Spleen (tissue), 11 donors: ENCODE measurements around the gene DNAH11. TPM values are rescaled to one million over a fixed set of nuclear protein-coding genes. Genes with fewer than 3 reads are reported as not detected.

ENCODE experiments used
- DNase-seq: peaks from one replicate; pipeline ENCODE4 v3.0.0-alpha.2; 2020
- H3K27ac ChIP-seq, 8 donors: fragments of 200-600 bp; sonication (generic) in 7 of 8; 1 replicate in 4 of 8; 2 replicates in 4 of 8; pipeline versions ENCODE4 v1.5.0 to v1.8.0; 2016 to 2021; ENCODE audit warnings: inconsistent platforms in 4 of 8, mild to moderate bottlenecking in 4 of 8, moderate library complexity in 1 of 8
- H3K27me3 ChIP-seq, 7 donors: fragments of 200-600 bp; sonication (generic) in 6 of 7; replicated peaks in 1 of 7; 1 replicate in 4 of 7; 2 replicates in 3 of 7; pipeline versions ENCODE4 v1.5.0 to v1.8.0; 2016 to 2021; ENCODE audit warnings: inconsistent platforms in 3 of 7, mild to moderate bottlenecking in 1 of 7
- H3K36me3 ChIP-seq, 6 donors: fragments of 200-600 bp; sonication (generic) in 5 of 6; 1 replicate in 4 of 6; 2 replicates in 2 of 6; pipeline versions ENCODE4 v1.5.0 to v1.8.0; 2016 to 2021; ENCODE audit warnings: inconsistent platforms in 2 of 6
- H3K4me1 ChIP-seq, 6 donors: fragments of 200-600 bp; sonication (generic) in 5 of 6; 1 replicate in 3 of 6; 2 replicates in 3 of 6; pipeline versions ENCODE4 v1.5.0 to v1.8.0; 2016 to 2021; ENCODE audit warnings: inconsistent platforms in 3 of 6
- H3K4me3 ChIP-seq, 8 donors: fragments of 200-600 bp; sonication (generic) in 7 of 8; 1 replicate in 4 of 8; 2 replicates in 4 of 8; pipeline versions ENCODE4 v1.5.0 to v1.8.0; 2016 to 2021; ENCODE audit warnings: inconsistent platforms in 4 of 8, mild to moderate bottlenecking in 4 of 8, moderate library complexity in 2 of 8
- H3K9me3 ChIP-seq, 8 donors: fragments of 200-600 bp; sonication (generic) in 7 of 8; 1 replicate in 4 of 8; 2 replicates in 4 of 8; pipeline versions ENCODE4 v1.5.0 to v1.8.0; 2016 to 2021; ENCODE audit warnings: inconsistent platforms in 4 of 8
- POLR2A ChIP-seq, 3 donors: fragments of 450-650 bp; IDR thresholded peaks; one replicate each; pipeline ENCODE4 v1.5.1; 2017; ENCODE audit warnings: antibody characterized with exemption in 3 of 3, mild to moderate bottlenecking in 1 of 3
- POLR2AphosphoS5 ChIP-seq, 3 donors: sonication (generic); formaldehyde crosslinking; IDR thresholded peaks; one replicate each; pipeline ENCODE4 v1.5.1; 2017; ENCODE audit warnings: antibody characterized with exemption in 3 of 3
- WGBS, 5 donors: extraction: QIAGEN DNeasy Blood & Tissue Kit in 3 of 5; methylation state at CpG; one replicate each; pipeline versions ENCODE4 v1.1.5 to v1.1.7; 2013 to 2018; 5-methylcytosine and 5-hydroxymethylcytosine counted together
- intact Hi-C: fragments of 100-400 bp; cut with DNase I; formaldehyde crosslinking; loops from one replicate; pipeline ENCODE4 v1.15.0; 2023; ENCODE audit warnings: low total_unique reads
- polyA plus RNA-seq, 3 donors: library from polyadenylated mRNA; stranded (reverse); fragments of 200-250 nt; gene quantifications; one replicate each; pipeline ENCODE4 v1.2.1, GENCODE V29; 2013
- total RNA-seq, 7 donors: library from RNA; depleted of rRNA in 3 of 7; stranded (reverse); fragments of >200 nt in 3 of 7; fragmentation: NEBNext Ultra II Directional in 4 of 7; extraction: Animal tissue kit (Norgen Biotek cat#: 25700) in 4 of 7; gene quantifications; one replicate each; pipeline versions ENCODE4 v1.1.0 to v1.2.1, GENCODE V29; 2016 to 2021
- TF ChIP-seq, protein P1 (sequence below), 11 experiments: fragments of 200-600 bp in 7 of 11; fragments of 450-650 bp in 4 of 11; sonication (generic) in 4 of 11; IDR thresholded peaks in 8 of 11; conservative IDR thresholded peaks in 3 of 11; 1 replicate in 7 of 11; 2 replicates in 4 of 11; pipeline versions ENCODE4 v1.4.0 to v1.8.0; 2016 to 2021; ENCODE audit warnings: antibody characterized with exemption in 11 of 11, inconsistent platforms in 4 of 11, mild to moderate bottlenecking in 1 of 11
- donor health status: healthy with polysubstance abuse.
- donor health status: DM: no; HTN: no; CAD: no; lungs with moderate emphysema.
- donor health status: DM: no; HTN: no; CAD: no.
- donor health status: Bipolar disorder and iron deficiency.
- donor health status: healthy.
- donor health status: DM: no; HTN: no; CAD: no.
- donor health status: DM: yes; HTN: yes; CAD: no.

The DNAH11 gene
- total and polyA plus RNA-seq, 10 donors, result 0.28 to 2.1 (median 0.88) TPM

- no peak for DNase-seq
- H3K4me3 ChIP-seq, result no peak overlapping the region
- intact Hi-C loops, result no loop called here
- no peak for TF ChIP-seq POLR2A (IDR thresholded peaks at IDR 0.05)
- peaks cover 0 to 84% (median 20%) of the 10 kb centered on the region in 6 donors for H3K36me3 ChIP-seq
- H3K9me3 ChIP-seq, result no peaks in the 10 kb centered on the region
- H3K27me3 ChIP-seq, result no peaks in the 10 kb centered on the region
- no peak overlapping the region for H3K27ac ChIP-seq
- whole genome bisulfite sequencing, 5 donors, result 77 to 89% (median 83%) methylated on average over 5 of the region's 5 CpGs
- H3K4me1 ChIP-seq, result peaks cover 0 to 10% (median 0%) of the 10 kb centered on the region in 6 donors
Observed at GRCh38 chr7:21908746-21909145, 365.9 kb downstream of the DNAH11 start.

- WGBS, 5 donors, result 92 to 96% (median 95%) methylated on average over 6 of the region's 6 CpGs
- no peaks in the 10 kb centered on the region for H3K9me3 ChIP-seq
- no peaks in the 10 kb centered on the region for H3K27me3 ChIP-seq
- H3K27ac ChIP-seq, result no peak overlapping the region
- H3K36me3 ChIP-seq, result peaks cover 0 to 83% (median 15%) of the 10 kb centered on the region in 6 donors
- no peak overlapping the region for H3K4me3 ChIP-seq
- intact Hi-C loops, result no loop called here
- no peak for DNase-seq
- TF ChIP-seq, protein P1, sequence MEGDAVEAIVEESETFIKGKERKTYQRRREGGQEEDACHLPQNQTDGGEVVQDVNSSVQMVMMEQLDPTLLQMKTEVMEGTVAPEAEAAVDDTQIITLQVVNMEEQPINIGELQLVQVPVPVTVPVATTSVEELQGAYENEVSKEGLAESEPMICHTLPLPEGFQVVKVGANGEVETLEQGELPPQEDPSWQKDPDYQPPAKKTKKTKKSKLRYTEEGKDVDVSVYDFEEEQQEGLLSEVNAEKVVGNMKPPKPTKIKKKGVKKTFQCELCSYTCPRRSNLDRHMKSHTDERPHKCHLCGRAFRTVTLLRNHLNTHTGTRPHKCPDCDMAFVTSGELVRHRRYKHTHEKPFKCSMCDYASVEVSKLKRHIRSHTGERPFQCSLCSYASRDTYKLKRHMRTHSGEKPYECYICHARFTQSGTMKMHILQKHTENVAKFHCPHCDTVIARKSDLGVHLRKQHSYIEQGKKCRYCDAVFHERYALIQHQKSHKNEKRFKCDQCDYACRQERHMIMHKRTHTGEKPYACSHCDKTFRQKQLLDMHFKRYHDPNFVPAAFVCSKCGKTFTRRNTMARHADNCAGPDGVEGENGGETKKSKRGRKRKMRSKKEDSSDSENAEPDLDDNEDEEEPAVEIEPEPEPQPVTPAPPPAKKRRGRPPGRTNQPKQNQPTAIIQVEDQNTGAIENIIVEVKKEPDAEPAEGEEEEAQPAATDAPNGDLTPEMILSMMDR (IDR thresholded peaks at IDR 0.05 in 8 of 11, conservative IDR thresholded peaks at IDR 0.05 in 3 of 11), result no peak
- TF ChIP-seq POLR2AphosphoS5 (IDR thresholded peaks at IDR 0.05), result no peak
- TF ChIP-seq POLR2A (IDR thresholded peaks at IDR 0.05), result no peak
- peaks cover 0 to 22% (median 0%) of the 10 kb centered on the region in 6 donors for H3K4me1 ChIP-seq
Observed at GRCh38 chr7:21910253-21910652, 367.4 kb downstream of the DNAH11 start.

GRCh38 chr7:21911341-21911875 is 368.6 kb downstream of the DNAH11 start:
- 85 to 92% (median 87%) methylated on average over 8 of the region's 8 CpGs for WGBS, 5 donors
- Histone ChIP-seq H3K27me3 (no peaks in the 10 kb centered on the region), H3K4me3 (no peak overlapping the region), H3K27ac (no peak overlapping the region), H3K4me1 (peaks cover 0 to 22% (median 0%) of the 10 kb centered on the region in 6 donors), H3K9me3 (no peaks in the 10 kb centered on the region), H3K36me3 (peaks cover 0 to 80% (median 8%) of the 10 kb centered on the region in 6 donors)
- no peak for TF ChIP-seq POLR2A (IDR thresholded peaks at IDR 0.05)
- TF ChIP-seq, protein P1 (IDR thresholded peaks at IDR 0.05 in 8 of 11, conservative IDR thresholded peaks at IDR 0.05 in 3 of 11), result no peak
- no peak for TF ChIP-seq POLR2AphosphoS5 (IDR thresholded peaks at IDR 0.05)
- no peak for DNase-seq
- intact Hi-C loops, result no loop called here

DNA sequence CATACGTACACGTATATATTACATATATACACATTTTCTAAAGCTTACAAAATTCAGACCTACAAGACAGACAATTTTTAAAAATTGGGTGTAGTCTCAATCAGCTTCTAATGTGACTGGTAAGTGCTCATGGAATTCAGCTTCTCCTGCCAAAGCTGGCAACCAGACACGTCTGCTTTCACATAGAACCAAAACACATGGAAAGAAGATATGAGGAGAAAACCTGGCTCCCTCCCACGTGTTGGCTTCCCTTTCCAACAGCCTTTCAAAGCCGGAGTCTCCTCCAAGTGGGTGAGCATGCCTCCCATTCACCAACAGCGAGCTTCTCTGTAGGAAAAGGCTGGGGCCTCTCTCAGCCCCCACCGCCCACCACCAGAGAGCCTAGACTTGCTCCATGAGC is 369.5 kb downstream of the DNAH11 start:
- TF ChIP-seq POLR2AphosphoS5 (IDR thresholded peaks at IDR 0.05) (no peak), POLR2A (IDR thresholded peaks at IDR 0.05) (no peak)
- TF ChIP-seq, protein P1 (IDR thresholded peaks at IDR 0.05 in 8 of 11, conservative IDR thresholded peaks at IDR 0.05 in 3 of 11), result no peak
- intact Hi-C loops, result no loop called here
- Histone ChIP-seq H3K9me3 (no peaks in the 10 kb centered on the region), H3K4me3 (no peak overlapping the region), H3K27ac (no peak overlapping the region), H3K36me3 (peaks cover 0 to 74% (median 8%) of the 10 kb centered on the region in 6 donors), H3K4me1 (peaks cover 0 to 22% (median 0%) of the 10 kb centered on the region in 6 donors), H3K27me3 (no peaks in the 10 kb centered on the region)
- no peak for DNase-seq
- 87 to 94% (median 91%) methylated on average over 7 of the region's 7 CpGs for WGBS, 5 donors
